ENCODE data around the gene STXBP3. TPM values are rescaled to one million over a fixed set of nuclear protein-coding genes. Genes with fewer than 3 reads are reported as not detected.
A peak's percentile ranks its signal among the peaks of the same experiment; 100 is the strongest.

The STXBP3 gene
- total RNA-seq, 2 donors from 2014 or later: 34.8 to 44.4 TPM

GRCh38 chr1:108816049-108816893 is 69.8 kb downstream of the STXBP3 start:
- ATAC-seq: no peak
- no peaks in the 10 kb centered on the region for H3K9me3 Mint-ChIP-seq
- no peak overlapping the region for H3K27ac Mint-ChIP-seq
- no peaks in the 10 kb centered on the region for H3K36me3 Mint-ChIP-seq
- DNase-seq (ENCODE audit: low spot score in 2 of 2): no peak

- H3K36me3 Mint-ChIP-seq: no peaks in the 10 kb centered on the region
- no peak for ATAC-seq
Measured at GRCh38 chr1:108817016-108817415, 70.5 kb downstream of the STXBP3 start.

GRCh38 chr1:108817811-108818210 is 71.3 kb downstream of the STXBP3 start:
- DNase-seq (ENCODE audit: low spot score in 2 of 2) (no peak), ATAC-seq (no peak)
- H3K9me3 Mint-ChIP-seq: no peaks in the 10 kb centered on the region
- H3K36me3 Mint-ChIP-seq: no peaks in the 10 kb centered on the region
- no peak overlapping the region for H3K27ac Mint-ChIP-seq

More at GRCh38 chr1:108817016-108817415, 70.5 kb downstream of the STXBP3 start:
- Mint-ChIP-seq H3K9me3 (no peaks in the 10 kb centered on the region), H3K27ac (no peak overlapping the region)
- DNase-seq (ENCODE audit: low spot score in 2 of 2): no peak

DNA sequence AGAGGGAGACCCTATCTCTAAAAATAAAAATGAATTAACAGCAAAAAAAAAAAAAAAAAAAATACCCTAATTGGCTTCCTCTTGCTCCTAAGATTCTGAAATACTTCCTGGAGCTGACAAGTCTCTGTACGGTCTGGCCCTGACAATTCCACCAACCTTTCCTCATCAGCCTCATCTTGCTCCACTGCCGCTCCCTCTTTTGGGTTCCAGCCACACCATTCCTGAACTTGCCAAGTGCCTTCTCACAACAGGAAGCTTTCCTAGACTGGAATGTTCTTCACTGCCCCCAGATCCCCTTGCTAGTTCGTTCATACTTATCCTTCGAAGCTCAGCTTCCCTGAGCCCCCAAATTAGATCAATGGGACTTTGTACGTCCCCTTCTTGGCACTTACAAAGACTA is 73.4 kb downstream of the STXBP3 start:
- Mint-ChIP-seq H3K27ac (no peak overlapping the region), H3K36me3 (no peaks in the 10 kb centered on the region), H3K9me3 (no peaks in the 10 kb centered on the region)
- ATAC-seq: no peak
- DNase-seq (ENCODE audit: low spot score in 2 of 2): no peak

DNA sequence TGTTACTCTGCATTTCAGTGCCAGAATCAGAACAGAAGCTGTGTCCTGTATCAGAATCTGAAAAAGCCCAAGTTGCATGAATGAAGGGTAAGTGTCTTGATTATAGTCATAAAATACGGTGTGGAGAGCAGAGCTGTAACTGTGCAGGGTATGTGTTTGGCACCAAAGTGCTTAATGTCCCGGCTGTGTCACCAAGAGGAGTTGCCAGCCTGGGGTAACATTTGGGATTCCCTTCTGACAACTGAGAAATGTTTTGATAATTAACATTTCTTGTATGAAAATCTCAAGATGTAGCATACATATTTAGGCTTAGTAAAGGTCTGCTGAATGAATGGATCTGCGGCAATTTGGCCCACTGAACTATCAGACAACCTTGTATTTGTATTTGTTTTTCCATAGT is 77.2 kb downstream of the STXBP3 start:
- Mint-ChIP-seq H3K36me3 (no peaks in the 10 kb centered on the region), H3K27ac (no peak overlapping the region), H3K9me3 (no peaks in the 10 kb centered on the region)
- ATAC-seq (no peak), DNase-seq (ENCODE audit: low spot score in 2 of 2) (no peak)

- no peak for DNase-seq (ENCODE audit: low spot score in 2 of 2)
Measured at GRCh38 chr1:108824051-108824450, 77.6 kb downstream of the STXBP3 start.

GRCh38 chr1:108826081-108826635 is 79.7 kb downstream of the STXBP3 start:
- DNase-seq (ENCODE audit: low spot score in 2 of 2) (no peak), ATAC-seq (no peak)
- Mint-ChIP-seq H3K36me3 (no peaks in the 10 kb centered on the region), H3K9me3 (no peaks in the 10 kb centered on the region), H3K27ac (no peak overlapping the region)

More at GRCh38 chr1:108824051-108824450, 77.6 kb downstream of the STXBP3 start:
- ATAC-seq: no peak
- Mint-ChIP-seq H3K9me3 (no peaks in the 10 kb centered on the region), H3K27ac (no peak overlapping the region), H3K36me3 (no peaks in the 10 kb centered on the region)

GRCh38 chr1:108828074-108828961 is 81.8 kb downstream of the STXBP3 start:
- Mint-ChIP-seq H3K27ac (no peak overlapping the region), H3K36me3 (no peaks in the 10 kb centered on the region), H3K9me3 (no peaks in the 10 kb centered on the region)
- ATAC-seq: peak; percentile 80 to 81
- peak; percentile 59 to 74 for DNase-seq (ENCODE audit: low spot score in 2 of 2)

- no peak overlapping the region for H3K27ac Mint-ChIP-seq
- no peaks in the 10 kb centered on the region for H3K9me3 Mint-ChIP-seq
- ATAC-seq (no peak), DNase-seq (ENCODE audit: low spot score in 2 of 2) (no peak)
- H3K36me3 Mint-ChIP-seq: no peaks in the 10 kb centered on the region
Measured at GRCh38 chr1:108829498-108829916, 83.0 kb downstream of the STXBP3 start.

- ATAC-seq (no peak), DNase-seq (ENCODE audit: low spot score in 2 of 2) (no peak)
- H3K27ac Mint-ChIP-seq: no peak overlapping the region
- no peaks in the 10 kb centered on the region for H3K9me3 Mint-ChIP-seq
- H3K36me3 Mint-ChIP-seq: no peaks in the 10 kb centered on the region
Measured at GRCh38 chr1:108830119-108831008, 83.9 kb downstream of the STXBP3 start.

GRCh38 chr1:108831225-108831624 is 84.8 kb downstream of the STXBP3 start:
- no peak overlapping the region for H3K27ac Mint-ChIP-seq
- no peaks in the 10 kb centered on the region for H3K9me3 Mint-ChIP-seq
- DNase-seq (ENCODE audit: low spot score in 2 of 2): no peak

DNA sequence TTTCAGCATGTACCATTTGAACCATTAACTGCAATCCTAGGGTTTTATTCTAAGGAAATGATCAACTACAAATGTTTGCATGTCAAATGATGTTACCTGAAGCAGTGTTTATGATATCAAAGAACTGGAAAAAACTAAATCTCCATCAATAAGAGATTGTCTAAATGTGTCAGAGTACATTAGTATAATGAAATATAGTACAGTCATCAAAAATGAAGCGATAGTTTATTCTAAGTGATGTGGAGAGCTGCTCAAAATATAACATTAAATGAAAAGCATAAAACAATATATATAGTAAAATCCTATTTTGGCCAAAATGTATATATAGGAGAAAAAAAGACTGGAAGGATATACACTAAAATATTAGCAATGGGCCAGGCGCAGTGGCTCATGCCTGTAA is 86.5 kb downstream of the STXBP3 start:
- Mint-ChIP-seq H3K9me3 (no peaks in the 10 kb centered on the region), H3K36me3 (no peaks in the 10 kb centered on the region), H3K27ac (no peak overlapping the region)
- DNase-seq (ENCODE audit: low spot score in 2 of 2): no peak
- no peak for ATAC-seq

More at GRCh38 chr1:108831225-108831624, 84.8 kb downstream of the STXBP3 start:
- no peaks in the 10 kb centered on the region for H3K36me3 Mint-ChIP-seq
- ATAC-seq: no peak

DNA sequence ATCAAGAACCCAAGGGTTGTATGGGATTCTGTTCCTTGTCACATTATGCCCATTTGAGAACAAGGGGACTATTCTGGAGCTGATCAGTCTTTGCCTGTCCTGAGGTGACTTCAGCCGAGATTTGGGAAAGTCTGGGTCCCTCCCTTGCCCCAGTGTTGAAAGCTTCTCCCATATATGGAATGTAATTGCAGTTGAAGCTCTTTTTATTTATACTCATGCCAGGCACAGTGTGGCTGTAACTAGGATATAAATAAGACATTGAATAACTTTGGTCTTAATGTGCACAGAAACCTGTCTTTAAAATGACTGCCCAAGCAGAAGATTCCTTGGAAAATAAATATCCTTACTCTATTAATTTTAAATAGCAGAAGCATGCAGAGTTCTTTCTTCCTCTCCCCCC is 95.2 kb downstream of the STXBP3 start:
- no peak for ATAC-seq
- DNase-seq (ENCODE audit: low spot score in 2 of 2): no peak
- no peak overlapping the region for H3K27ac Mint-ChIP-seq
- H3K36me3 Mint-ChIP-seq: no peaks in the 10 kb centered on the region
- peaks cover 0 to 4% of the 10 kb centered on the region in 2 donors for H3K9me3 Mint-ChIP-seq

DNA sequence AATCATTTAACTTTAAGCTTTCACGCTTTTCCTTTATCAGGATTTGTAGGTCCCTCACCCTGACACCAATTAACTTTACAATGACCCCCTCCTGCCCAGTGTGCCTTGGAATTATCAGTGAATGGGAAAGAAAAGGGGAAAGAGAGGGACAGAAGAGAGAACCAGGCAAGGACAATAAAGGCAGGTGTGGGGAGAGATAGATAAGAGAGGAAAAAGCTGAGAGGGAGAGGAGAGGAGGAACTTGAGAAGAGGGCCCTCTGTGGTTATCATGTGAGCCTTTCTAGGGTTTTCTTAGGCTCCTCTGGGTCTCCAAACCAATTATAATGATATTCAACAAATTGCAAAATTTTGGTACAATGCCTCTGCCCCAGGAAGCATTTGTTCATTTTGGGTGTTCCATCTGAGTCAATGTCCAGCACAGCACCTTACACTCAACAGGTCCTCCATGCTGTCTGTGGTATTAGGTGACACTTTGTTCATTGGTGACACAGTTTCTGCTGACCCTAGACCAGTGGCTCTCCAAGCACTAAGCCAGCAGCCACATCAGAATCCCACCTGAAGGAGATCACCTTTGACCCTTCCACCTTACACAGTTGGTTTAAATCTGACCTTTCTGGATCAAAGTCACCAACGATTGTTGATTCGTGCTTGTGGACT is 96.2 kb downstream of the STXBP3 start:
- peaks cover 0 to 4% of the 10 kb centered on the region in 2 donors for H3K9me3 Mint-ChIP-seq
- no peak overlapping the region for H3K27ac Mint-ChIP-seq
- DNase-seq (ENCODE audit: low spot score in 2 of 2): no peak
- no peaks in the 10 kb centered on the region for H3K36me3 Mint-ChIP-seq
- ATAC-seq: no peak

DNA sequence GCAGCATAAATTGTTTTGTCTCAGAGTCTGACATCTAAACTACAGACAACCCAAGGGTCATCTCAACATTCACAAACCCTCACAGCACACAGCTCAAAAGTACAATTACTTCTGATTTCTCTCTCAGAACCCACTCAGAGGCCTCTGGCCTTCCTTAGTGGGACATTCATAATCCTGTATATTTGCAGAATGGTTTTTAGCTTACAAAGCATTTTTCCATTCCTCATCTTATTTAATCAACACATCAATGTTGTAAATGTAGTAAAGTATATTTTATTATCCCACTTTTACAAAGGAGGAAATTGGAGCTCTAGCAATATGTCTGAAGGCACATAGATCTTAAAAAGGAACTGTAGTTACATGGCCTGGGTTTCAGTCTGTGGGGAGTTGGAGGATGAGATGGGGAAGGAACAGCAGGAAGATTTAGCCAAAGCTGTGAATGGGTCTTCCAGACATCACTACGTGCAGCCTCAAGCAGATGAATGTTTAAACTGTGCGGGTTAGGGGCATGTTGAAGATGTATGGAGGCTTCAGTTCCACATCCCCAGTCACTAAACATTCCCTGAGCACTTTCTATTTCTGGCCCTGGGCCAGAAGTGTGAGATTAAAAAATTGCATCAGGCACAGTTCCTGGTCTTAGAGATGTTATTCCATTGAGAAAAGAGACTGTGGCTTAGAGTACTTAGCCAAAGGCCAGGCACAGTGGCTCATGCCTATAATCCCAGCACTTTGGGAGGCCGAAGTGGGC is 97.1 kb downstream of the STXBP3 start:
- DNase-seq (ENCODE audit: low spot score in 2 of 2) (no peak), ATAC-seq (no peak)
- no peaks in the 10 kb centered on the region for H3K36me3 Mint-ChIP-seq
- H3K9me3 Mint-ChIP-seq: no peaks in the 10 kb centered on the region
- no peak overlapping the region for H3K27ac Mint-ChIP-seq
